GM19438 (cell line): Measurements from ENCODE around the gene SURF2.

Source experiments
- ATAC-seq: cut with Tn5 transposase; IDR thresholded peaks from one replicate; pipeline ENCODE4 v1.9.1; 2021; ENCODE audit warnings: low read depth; ENCODE audit not compliant: unreplicated experiment

The SURF2 gene

GRCh38 chr9:133353548-133353947, 2.8 kb upstream of the SURF2 start:
- ATAC-seq = no peak

DNA sequence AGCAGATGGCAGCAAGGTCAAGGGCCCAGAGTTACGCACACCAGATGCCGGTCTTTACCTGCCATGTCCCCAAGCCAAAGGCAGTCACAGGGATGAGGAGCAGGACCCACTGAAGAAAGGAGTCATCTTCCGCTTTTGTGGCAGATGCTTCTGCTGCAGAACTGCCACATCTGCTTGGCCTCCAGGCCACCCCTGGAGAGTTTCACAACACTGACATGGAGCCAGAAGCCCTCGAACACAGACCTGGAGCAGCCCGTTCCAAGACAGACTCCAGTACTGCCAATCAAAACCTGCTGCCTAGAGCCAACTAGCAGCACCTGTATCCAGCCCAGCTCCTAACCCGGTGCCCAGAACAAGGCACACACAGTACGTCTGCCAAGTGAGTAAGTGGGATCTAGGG, 1.6 kb upstream of the SURF2 start:
- no peak for ATAC-seq

DNA sequence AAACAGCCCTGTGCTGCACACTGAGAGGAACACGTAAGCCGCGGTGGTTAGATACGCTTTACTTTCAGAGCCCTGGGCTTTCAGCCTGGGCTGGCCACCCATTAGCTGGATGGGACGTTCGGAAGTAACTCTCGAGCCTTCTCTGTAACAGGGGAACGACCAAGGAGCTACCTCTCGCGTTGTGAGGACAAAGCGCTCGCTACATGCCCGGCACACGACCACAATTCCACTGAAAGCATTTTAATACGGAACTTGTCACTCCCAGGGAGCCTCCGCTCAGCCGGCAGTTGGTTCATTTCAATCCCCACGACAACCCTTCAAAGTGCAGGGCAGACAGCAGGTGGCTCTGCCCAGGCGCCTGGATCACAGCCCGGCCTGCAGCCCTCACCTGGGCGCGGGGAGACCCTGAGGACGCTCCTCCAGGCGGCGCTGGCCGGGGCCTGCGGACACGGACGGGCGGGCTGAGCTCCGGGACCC, 431 bp upstream of the SURF2 start:
- ATAC-seq = peak; percentile 10

GRCh38 chr9:133357656-133358055, 1.3 kb downstream of the SURF2 start:
- no peak for ATAC-seq

DNA sequence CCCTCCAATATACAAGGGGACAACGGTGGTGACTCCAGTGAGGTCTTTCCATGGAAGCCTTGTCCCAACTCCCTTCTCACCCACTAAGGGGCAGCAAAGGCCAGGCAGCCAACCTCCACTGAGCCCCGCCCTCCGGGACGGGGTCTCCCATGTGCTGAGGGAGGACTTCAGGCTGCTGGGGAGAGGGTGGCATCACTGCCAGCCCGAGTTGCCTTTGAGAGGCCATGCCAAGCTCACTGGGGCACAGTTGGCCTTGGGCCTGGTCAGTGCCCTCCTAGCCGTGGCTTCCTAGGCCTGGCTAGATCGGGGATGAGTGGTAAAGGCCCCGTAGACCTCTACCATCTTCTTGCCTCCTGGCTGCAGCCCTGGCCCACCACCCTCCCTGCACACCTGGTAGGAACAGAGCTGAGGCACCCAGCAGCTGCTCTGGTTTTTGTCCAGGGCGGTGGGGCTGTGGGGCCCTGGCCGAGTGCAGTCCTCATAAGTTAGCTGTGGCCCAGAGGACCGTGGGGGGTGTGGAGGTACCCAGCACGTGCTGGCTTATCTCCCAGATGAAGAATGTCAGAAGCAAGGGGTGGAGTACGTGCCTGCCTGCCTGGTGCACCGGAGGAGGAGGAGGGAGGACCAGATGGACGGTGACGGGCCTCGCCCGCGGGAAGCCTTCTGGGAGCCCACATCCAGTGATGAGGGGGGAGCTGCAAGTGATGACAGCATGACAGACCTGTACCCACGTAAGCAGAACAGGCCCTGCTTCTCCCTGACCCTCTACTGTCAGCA, 3.2 kb downstream of the SURF2 start:
- ATAC-seq = no peak

DNA sequence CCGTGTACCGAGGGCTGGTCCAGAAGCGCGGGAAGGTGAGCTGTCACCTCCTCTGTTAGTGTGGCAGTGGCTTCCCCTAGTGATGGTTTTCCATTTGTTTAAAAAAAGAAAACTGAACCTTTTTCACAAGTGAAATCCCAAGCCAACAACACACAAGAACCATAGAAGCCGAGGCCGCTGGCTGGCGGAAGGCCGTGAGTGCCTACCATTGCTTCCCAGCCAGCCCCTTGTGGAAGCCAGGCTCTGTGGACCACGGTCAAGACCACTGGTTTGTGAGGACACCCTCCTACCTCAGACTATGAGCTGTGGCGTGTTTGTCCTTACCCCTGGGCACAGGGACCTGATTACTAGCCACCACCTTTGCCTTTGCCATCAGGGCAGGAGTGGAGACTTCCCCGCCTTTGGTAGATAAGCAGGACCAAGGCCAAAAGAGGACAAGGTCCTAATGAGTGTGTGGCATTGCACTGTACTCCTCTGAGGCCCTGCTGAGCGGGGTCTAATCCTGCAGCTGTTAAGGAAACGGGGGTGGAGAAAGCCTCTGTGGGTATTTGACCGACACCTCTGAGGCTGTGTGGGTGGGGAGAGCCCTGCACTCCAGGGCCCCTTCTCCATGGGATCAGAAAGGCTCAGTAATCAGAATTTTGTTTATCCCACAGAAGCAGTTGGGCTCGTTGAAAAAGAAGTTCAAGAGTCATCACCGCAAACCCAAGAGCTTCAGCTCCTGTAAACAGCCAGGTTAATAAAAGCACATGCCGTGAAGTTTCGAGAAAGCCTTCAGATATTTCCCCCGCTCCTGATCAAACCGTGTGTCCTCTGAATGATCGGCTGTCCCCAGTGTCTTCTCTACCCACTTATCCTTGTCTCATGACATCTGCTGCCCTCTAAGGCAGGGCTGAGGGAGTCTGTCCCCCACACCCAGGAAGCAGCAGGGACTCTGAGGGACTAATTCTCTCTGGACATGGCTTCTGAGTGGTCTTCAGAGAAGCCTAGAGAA, 4.3 kb downstream of the SURF2 start:
- no peak for ATAC-seq

GRCh38 chr9:133361507-133362092, 5.2 kb downstream of the SURF2 start:
- ATAC-seq = no peak

- no peak for ATAC-seq
Observed at GRCh38 chr9:133362359-133363044, 6.2 kb downstream of the SURF2 start.

- no peak for ATAC-seq
Observed at GRCh38 chr9:133366435-133366834, 10.1 kb downstream of the SURF2 start.

GRCh38 chr9:133367221-133367620, 10.9 kb downstream of the SURF2 start:
- ATAC-seq = no peak

GRCh38 chr9:133367778-133368177, 11.4 kb downstream of the SURF2 start:
- no peak for ATAC-seq

DNA sequence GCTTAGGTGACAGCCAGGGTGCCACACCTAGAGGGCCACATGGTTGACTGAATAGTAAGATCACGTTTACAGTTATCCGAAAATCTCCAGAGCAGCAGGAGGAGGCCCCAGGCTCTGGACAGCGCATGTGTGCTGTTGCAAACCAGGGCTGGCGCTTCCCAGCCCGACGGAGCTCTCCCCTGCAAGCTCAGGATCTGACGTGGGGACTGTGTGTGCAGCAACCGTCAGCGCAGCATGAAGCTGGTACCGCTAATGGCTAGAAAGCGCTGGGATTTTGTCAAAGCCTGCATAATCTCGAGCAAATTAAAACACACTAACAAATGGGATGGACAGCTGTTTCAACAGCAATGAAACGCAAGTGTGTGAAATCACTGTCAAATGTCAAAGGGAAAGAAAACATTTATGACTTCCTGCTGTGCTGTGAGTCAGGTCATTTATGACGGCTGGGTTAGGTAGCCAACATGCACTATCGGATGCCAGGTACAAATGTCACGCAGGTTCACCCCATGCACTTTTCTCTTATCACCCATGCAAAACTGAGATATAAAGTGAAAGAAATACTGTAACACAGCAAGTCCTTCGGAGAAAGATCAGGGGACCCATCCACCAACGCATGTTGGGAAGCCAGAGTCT, 12.0 kb downstream of the SURF2 start:
- no peak for ATAC-seq

DNA sequence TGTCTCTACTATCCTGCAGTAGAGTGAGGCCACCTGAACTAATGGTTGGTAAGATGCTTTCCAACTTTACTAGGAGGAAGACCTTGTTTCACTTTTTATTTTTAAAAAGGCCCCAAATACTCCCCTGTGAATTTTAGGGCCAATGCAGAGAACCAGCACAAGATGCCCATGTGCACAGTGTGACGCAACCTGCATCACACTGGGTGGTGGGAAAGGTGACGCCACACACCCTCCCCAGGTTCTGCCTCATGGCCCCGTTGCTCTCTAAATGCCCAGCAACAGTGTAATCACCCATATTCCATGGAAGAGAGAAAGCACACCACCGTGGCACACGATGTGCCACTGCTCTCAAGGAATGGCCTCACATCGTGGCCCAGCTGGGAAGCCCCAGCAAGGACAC, 13.1 kb downstream of the SURF2 start:
- no peak for ATAC-seq

GRCh38 chr9:133369933-133370332, 13.6 kb downstream of the SURF2 start:
- no peak for ATAC-seq

- ATAC-seq = no peak
Observed at GRCh38 chr9:133370685-133371084, 14.3 kb downstream of the SURF2 start.

- no peak for ATAC-seq
Observed at GRCh38 chr9:133371261-133371711, 14.9 kb downstream of the SURF2 start.

DNA sequence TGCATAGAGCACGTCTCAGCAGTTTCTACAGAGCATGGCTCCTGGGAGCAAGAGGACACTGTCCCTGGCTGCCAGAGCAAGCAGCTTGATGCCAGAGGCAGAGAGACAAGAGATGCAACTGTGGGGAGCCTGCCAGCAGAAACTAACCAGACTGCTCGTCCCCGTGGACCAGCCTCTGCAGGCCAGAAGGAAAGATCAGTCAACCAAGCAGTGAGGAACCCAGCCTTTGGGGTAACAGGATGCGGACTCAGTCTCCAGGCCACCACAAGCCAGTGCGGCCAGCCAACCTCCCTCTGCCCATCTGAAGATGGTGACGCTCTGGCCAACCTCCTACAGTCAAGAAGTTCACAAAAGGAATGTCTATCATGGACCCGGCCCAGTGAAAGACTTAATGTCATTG, 15.8 kb downstream of the SURF2 start:
- ATAC-seq = no peak

- no peak for ATAC-seq
Observed at GRCh38 chr9:133374612-133375115, 18.3 kb downstream of the SURF2 start.

GRCh38 chr9:133375116-133375723, 18.9 kb downstream of the SURF2 start:
- peak; percentile 27 for ATAC-seq
